Gastroesophageal sphincter (tissue), 4 donors: ENCODE data around the gene FBXL12. TPM values are rescaled to one million over a fixed set of nuclear protein-coding genes. Genes with fewer than 3 reads are reported as not detected.

Source experiments
- ATAC-seq: fragments of 150-250 bp; one replicate; pipeline ENCODE4 v1.9.1; 2016; ENCODE audit warnings: mild to moderate bottlenecking, moderate library complexity
- H3K27ac ChIP-seq, 4 donors: fragments of 200-600 bp; sonication (generic) in 3 of 4; 1 replicate in 3 of 4; 2 replicates in 1 of 4; pipeline ENCODE4 v1.5.1; 2016 to 2019
- H3K27me3 ChIP-seq: fragments of 200-600 bp; sonication (generic); one replicate; pipeline ENCODE4 v1.5.1; 2019
- H3K36me3 ChIP-seq, 2 donors: fragments of 200-600 bp; sonication (generic); one replicate each; pipeline ENCODE4 v1.5.1; 2019; ENCODE audit warnings: control low read depth in 1 of 2
- H3K4me1 ChIP-seq, 3 donors: fragments of 200-600 bp; sonication (generic); 1 replicate in 2 of 3; 2 replicates in 1 of 3; pipeline ENCODE4 v1.5.1; 2016 to 2019; ENCODE audit warnings: control low read depth in 2 of 3
- H3K4me3 ChIP-seq, 2 donors: fragments of 200-600 bp; sonication (generic); one replicate each; pipeline ENCODE4 v1.5.1; 2019; ENCODE audit warnings: mild to moderate bottlenecking in 1 of 2, moderate library complexity in 1 of 2
- H3K9me3 ChIP-seq, 3 donors: fragments of 200-600 bp; sonication (generic); one replicate each; pipeline ENCODE4 v1.5.1; 2017 to 2019; ENCODE audit warnings: control low read depth in 2 of 3
- EP300 ChIP-seq: sonication (generic); formaldehyde crosslinking; IDR thresholded peaks from one replicate; pipeline ENCODE4 v1.6.1; 2017; ENCODE audit warnings: antibody characterized with exemption, mild to moderate bottlenecking
- POLR2A ChIP-seq, 2 donors: fragments of 450-650 bp; IDR thresholded peaks; one replicate each; pipeline ENCODE4 v1.6.1; 2017; ENCODE audit warnings: antibody characterized with exemption in 2 of 2, mild to moderate bottlenecking in 2 of 2, moderate library complexity in 1 of 2
- POLR2AphosphoS5 ChIP-seq: sonication (generic); formaldehyde crosslinking; IDR thresholded peaks from one replicate; pipeline ENCODE4 v1.6.1; 2017; ENCODE audit warnings: antibody characterized with exemption
- WGBS, 2 donors: methylation state at CpG; one replicate each; pipeline ENCODE4 v1.1.5; 2018; ENCODE audit warnings: low coverage in 1 of 2; 5-methylcytosine and 5-hydroxymethylcytosine counted together
- total RNA-seq, 4 donors: library from RNA; depleted of rRNA; stranded (reverse); fragments of >200 nt; gene quantifications; one replicate each; pipeline ENCODE4 v1.1.0, GENCODE V29; 2016
- TF ChIP-seq, protein P1 (sequence below), 4 experiments: fragments of 200-600 bp in 2 of 4; fragments of 450-650 bp in 2 of 4; sonication (generic) in 1 of 4; IDR thresholded peaks; one replicate each; pipeline ENCODE4 v1.5.1; 2017 to 2019; ENCODE audit warnings: antibody characterized with exemption in 4 of 4, mild to moderate bottlenecking in 2 of 4, moderate library complexity in 2 of 4

The FBXL12 gene
- total RNA-seq, 4 donors from 2014 or later = 17.2 to 27.1 (median 24.0) TPM

- H3K27ac ChIP-seq = no peak overlapping the region
- no CpG with 5 or more reads among the region's 3 CpGs for WGBS, 2 donors
Measured at GRCh38 chr19:9806803-9807202, 12.1 kb downstream of the FBXL12 start.

DNA sequence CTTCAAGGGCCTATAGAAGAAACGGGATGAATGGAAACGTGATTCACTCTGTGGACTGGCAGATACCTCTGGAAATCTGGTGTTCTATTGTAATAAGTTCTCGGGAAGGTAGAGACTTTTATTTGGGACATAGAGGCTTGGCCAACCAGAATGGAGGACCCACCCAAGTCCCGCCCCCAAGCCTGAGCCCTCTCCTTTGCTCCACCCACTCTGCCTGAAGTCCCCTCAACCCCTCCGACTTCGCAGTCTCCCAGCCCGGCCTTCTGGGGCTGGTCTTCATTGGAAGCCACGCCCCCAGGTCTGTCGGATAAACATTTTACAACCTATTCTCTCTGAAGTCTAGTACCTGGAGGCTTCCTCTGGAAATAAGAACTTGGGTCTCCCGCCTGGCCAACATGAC lies 16.9 kb downstream of the FBXL12 start:
- H3K36me3 ChIP-seq = peaks cover 0 to 14% of the 10 kb centered on the region in 2 donors
- no peaks in the 10 kb centered on the region for H3K27me3 ChIP-seq
- no peak overlapping the region for H3K4me3 ChIP-seq
- TF ChIP-seq EP300 (no peak), POLR2AphosphoS5 (no peak), POLR2A (IDR thresholded peaks at IDR 0.05) (no peak)
- TF ChIP-seq, protein P1, sequence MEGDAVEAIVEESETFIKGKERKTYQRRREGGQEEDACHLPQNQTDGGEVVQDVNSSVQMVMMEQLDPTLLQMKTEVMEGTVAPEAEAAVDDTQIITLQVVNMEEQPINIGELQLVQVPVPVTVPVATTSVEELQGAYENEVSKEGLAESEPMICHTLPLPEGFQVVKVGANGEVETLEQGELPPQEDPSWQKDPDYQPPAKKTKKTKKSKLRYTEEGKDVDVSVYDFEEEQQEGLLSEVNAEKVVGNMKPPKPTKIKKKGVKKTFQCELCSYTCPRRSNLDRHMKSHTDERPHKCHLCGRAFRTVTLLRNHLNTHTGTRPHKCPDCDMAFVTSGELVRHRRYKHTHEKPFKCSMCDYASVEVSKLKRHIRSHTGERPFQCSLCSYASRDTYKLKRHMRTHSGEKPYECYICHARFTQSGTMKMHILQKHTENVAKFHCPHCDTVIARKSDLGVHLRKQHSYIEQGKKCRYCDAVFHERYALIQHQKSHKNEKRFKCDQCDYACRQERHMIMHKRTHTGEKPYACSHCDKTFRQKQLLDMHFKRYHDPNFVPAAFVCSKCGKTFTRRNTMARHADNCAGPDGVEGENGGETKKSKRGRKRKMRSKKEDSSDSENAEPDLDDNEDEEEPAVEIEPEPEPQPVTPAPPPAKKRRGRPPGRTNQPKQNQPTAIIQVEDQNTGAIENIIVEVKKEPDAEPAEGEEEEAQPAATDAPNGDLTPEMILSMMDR (IDR thresholded peaks at IDR 0.05) = no peak
- no peaks in the 10 kb centered on the region for H3K9me3 ChIP-seq
- no peaks in the 10 kb centered on the region for H3K4me1 ChIP-seq
- ATAC-seq = no peak
- H3K27ac ChIP-seq = no peak overlapping the region
- WGBS, 2 donors = 81 to 87% methylated on average over 3 to 5 of the region's 10 CpGs

More at GRCh38 chr19:9806803-9807202, 12.1 kb downstream of the FBXL12 start:
- H3K4me1 ChIP-seq = no peaks in the 10 kb centered on the region
- TF ChIP-seq, protein P1 (IDR thresholded peaks at IDR 0.05) = no peak
- TF ChIP-seq EP300 (no peak), POLR2AphosphoS5 (no peak), POLR2A (IDR thresholded peaks at IDR 0.05) (no peak)
- ATAC-seq = no peak
- no peaks in the 10 kb centered on the region for H3K9me3 ChIP-seq
- H3K27me3 ChIP-seq = no peaks in the 10 kb centered on the region
- H3K4me3 ChIP-seq = no peak overlapping the region
- H3K36me3 ChIP-seq = peaks cover 0 to 61% of the 10 kb centered on the region in 2 donors

DNA sequence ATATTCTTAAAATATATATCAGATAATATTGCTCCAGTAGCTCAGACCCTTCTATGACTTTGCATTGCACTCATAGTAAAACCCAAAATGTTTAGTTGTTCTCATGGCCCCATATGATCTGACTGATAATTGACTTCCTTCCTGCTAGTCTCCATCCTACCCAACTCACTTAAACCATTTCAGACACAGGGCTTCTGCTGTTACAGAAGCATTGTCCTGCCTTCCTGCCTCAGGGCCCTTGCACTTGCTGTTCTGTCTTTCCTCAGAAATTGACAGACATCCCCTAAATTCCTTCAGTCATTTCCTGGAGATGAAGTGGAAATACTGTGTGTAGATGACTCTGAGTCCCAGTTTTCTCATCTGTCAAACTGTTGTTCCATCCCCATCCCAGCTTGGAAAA lies 19.7 kb downstream of the FBXL12 start:
- no peak for TF ChIP-seq POLR2AphosphoS5
- TF ChIP-seq, protein P1 (IDR thresholded peaks at IDR 0.05) = no peak
- no peak for TF ChIP-seq POLR2A (IDR thresholded peaks at IDR 0.05)
- TF ChIP-seq EP300 = no peak
- H3K27ac ChIP-seq = no peak overlapping the region
- no peak for ATAC-seq
- no peaks in the 10 kb centered on the region for H3K27me3 ChIP-seq
- H3K9me3 ChIP-seq = no peaks in the 10 kb centered on the region
- H3K4me3 ChIP-seq = no peak overlapping the region
- H3K4me1 ChIP-seq = peaks cover 0 to 7% (median 0%) of the 10 kb centered on the region in 3 donors
- H3K36me3 ChIP-seq = no peaks in the 10 kb centered on the region

DNA sequence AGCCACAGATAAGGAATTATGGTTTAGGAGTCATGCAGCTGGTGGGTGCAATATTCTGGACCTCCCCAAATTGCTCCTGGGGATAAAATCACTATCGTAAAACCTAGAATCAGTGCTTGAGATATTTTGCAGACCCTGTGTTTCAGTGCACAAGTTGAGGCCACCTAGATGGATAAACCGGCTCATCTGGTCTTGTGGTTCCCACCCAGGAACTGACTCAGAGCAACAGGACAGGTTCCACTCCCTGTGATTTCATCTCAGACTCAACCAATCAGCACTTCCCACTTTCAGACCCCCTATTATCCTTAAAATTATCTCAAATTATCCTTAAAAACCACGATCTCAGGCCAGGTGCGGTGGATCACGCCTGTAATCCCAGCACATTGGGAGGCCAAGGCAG lies 21.0 kb downstream of the FBXL12 start:
- TF ChIP-seq POLR2A (IDR thresholded peaks at IDR 0.05) = no peak
- no peak for TF ChIP-seq EP300
- TF ChIP-seq, protein P1 (IDR thresholded peaks at IDR 0.05) = no peak
- TF ChIP-seq POLR2AphosphoS5 = no peak
- 67 to 94% methylated on average over 4 of the region's 5 CpGs for WGBS, 2 donors

DNA sequence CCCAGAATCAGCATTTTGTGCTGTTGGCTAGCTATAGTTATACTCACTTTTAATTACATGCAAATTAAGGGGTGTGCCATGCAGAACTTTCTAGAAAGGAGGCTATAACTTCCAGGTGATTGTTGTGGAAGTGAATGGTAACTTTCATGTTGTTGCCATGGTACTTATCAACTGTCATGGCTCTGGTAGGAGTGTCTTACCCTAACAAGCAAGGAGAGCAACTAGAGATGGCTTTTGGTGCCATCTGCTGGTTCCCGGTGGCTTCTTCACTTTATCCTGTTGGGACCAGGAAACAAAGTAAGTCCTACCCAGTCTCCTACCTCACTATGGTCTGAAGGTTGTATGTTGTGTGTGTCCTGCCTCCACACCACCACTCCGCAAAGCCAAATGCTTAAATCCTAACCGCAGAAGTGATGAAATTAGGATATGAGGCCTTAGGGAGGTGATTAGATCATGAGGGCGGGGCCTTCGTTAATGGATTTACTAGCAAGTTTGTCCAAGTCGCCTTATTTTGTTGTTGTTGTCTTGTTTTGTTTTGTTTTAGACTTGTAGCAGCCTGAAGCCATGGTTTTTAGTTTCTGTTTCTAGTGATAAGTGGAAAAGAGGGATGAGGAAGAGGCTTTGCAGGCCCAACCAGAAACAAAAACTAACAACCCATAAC lies 22.6 kb downstream of the FBXL12 start:
- no peaks in the 10 kb centered on the region for H3K27me3 ChIP-seq
- H3K4me1 ChIP-seq = peaks cover 0 to 17% (median 0%) of the 10 kb centered on the region in 3 donors
- H3K27ac ChIP-seq = no peak overlapping the region
- 38 to 55% methylated on average over 4 to 6 of the region's 6 CpGs for WGBS, 2 donors
- peak; percentile 18 for ATAC-seq
- no peaks in the 10 kb centered on the region for H3K36me3 ChIP-seq
- H3K9me3 ChIP-seq = no peaks in the 10 kb centered on the region
- H3K4me3 ChIP-seq = no peak overlapping the region
- no peak for TF ChIP-seq POLR2A (IDR thresholded peaks at IDR 0.05)
- TF ChIP-seq, protein P1 (IDR thresholded peaks at IDR 0.05) = peak in 3 of 4 experiments; percentile 72 to 81 (median 79)
- no peak for TF ChIP-seq POLR2AphosphoS5
- no peak for TF ChIP-seq EP300

More for the DNA sequence above, 21.0 kb downstream of the FBXL12 start:
- H3K9me3 ChIP-seq = no peaks in the 10 kb centered on the region
- H3K4me1 ChIP-seq = peaks cover 0 to 13% (median 0%) of the 10 kb centered on the region in 3 donors
- H3K27ac ChIP-seq = no peak overlapping the region
- no peak for ATAC-seq
- no peaks in the 10 kb centered on the region for H3K36me3 ChIP-seq
- H3K27me3 ChIP-seq = no peaks in the 10 kb centered on the region
- H3K4me3 ChIP-seq = no peak overlapping the region
